NCI-H510A (cell line): ENCODE measurements around the gene CIB4.

Source experiments
- DNase-seq: peaks from one replicate; lab custom pipeline; 2025; lab: John Stamatoyannopoulos, UW

CIB4 gene

DNA sequence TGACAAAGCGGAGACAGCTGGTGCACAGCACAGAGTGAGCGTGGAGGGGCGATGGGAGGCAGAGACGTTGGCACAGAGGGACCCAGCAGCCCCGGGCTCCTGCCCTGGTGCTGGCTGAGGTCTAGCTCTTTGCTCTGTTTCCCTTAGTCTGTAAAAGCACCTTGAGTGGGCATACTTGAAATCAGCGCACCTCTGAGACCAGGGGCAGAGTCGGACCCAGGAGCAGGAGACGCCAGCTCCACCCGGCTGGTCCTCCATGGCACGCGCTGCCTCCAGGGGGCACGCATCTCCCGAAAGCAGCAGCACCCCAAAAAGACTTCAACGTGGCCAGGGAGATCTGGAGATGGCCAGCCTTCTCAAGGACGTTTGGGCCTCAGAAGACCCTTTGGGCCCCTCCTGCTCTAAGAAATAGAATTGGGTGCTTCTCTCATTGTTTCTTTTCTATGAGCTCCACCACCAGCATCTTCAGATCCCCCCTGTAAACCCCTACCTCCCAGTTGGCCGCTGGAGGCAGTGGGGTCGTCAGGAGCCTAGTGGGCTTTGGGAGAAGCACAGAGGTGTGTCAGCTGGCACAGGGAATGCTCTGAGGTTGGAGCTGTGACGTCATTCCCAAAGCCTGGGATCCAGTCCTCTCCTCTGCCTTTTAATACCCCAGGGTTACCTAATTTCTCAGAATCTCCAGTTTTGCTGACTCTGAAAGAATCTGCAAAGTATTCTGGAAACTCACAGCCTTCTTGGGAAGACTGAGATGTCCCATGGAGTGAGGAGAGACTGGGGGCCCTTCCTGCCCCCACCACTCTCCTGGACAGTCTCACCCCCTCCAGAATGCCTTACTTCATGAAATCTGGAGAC lies 58.9 kb downstream of the CIB4 start:
- DNase-seq, result no peak

- DNase-seq, result no peak
Observed at GRCh38 chr2:26581266-26581990, 59.7 kb downstream of the CIB4 start.

DNA sequence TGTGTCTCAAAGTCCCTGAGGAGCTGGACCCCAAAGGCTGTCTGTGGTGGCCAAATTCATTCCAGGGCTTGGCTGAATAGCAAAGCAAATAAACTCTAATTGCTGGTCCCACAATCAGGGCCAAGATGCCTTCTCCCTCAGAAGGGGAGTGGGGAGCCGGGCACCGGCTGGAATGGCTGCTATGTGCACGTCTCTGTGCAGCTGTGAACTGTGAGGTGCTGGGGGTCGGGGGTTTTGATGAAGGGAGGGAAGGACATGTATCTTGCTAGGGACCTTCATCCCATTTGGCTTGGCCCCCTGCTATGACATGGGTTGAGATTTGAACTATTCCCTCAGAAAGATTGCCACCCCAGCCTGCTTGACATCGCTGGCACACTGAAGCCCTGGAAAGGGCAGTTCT lies 60.4 kb downstream of the CIB4 start:
- no peak for DNase-seq

- DNase-seq, result no peak
Observed at GRCh38 chr2:26580151-26580550, 61.0 kb downstream of the CIB4 start.

DNA sequence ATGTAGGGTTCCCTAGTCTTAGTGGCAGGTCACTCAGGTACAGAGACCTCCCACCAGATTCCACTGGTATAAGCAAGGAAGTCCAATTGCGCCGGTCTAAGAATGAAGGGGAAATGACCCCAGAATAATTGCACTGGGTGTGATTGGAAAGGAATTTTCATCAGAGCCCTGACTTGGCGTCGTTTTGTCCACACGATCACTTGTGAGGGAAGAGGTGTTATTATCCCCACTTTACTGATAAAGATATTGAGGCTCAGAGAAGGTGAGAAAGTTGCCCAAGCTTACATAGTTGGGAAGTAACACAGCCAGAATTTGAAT lies 61.5 kb downstream of the CIB4 start:
- DNase-seq, result no peak

DNA sequence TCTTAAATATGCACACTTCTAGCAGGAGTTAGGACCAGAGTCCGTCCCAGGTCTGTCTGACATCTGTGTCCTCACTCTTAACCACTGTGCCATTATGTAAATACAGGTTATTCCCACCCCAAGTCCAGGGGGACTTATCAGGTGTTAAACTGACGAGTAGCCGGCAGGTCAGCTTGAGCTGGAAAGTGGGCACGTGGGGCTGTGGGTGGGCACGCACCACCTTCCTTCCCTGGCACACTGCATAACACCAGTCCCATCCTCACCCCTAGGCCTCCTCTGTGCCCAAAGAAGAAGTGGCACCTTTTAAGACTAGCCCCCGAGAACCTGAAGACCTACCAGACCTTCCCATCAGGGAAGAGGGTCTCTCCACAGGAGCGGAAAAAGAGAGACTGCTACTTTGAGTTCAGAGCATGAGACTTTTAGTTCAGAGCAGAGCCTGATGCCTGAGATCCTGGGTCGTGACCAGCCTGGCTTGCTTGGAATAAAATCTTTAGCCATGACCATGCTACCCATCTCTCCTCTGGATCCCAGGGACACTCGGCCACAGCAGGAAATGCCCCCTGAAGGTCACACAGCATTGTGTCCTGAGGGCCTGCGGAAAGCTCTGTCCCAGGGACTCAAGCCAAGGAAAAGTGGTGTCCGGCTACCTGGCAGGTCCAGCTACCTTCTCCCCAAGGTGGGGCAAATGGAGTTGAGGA lies 62.0 kb downstream of the CIB4 start:
- DNase-seq, result no peak

DNA sequence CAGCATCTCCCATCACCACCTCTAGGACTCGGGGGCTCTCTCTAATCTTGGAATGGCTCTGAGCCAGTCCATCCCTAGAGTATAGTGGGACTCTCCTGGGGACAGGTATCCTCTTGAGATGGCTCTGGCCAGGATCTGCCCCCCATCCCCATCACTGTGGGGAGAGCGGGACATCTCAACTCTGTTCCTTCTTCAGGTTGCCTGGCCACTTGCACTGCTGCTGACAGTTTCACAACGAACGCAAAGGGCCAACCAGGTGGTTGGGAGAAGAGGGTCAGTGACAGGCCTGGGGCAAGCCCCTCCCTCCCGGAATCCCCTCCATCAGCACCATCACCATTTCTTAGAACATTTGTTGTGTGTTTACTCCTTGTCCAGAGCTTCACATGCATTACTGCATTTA lies 62.6 kb downstream of the CIB4 start:
- no peak for DNase-seq

- DNase-seq, result no peak
Observed at GRCh38 chr2:26578113-26578458, 63.1 kb downstream of the CIB4 start.

- peak; percentile 27 for DNase-seq
Observed at GRCh38 chr2:26577442-26578112, 63.6 kb downstream of the CIB4 start.

DNA sequence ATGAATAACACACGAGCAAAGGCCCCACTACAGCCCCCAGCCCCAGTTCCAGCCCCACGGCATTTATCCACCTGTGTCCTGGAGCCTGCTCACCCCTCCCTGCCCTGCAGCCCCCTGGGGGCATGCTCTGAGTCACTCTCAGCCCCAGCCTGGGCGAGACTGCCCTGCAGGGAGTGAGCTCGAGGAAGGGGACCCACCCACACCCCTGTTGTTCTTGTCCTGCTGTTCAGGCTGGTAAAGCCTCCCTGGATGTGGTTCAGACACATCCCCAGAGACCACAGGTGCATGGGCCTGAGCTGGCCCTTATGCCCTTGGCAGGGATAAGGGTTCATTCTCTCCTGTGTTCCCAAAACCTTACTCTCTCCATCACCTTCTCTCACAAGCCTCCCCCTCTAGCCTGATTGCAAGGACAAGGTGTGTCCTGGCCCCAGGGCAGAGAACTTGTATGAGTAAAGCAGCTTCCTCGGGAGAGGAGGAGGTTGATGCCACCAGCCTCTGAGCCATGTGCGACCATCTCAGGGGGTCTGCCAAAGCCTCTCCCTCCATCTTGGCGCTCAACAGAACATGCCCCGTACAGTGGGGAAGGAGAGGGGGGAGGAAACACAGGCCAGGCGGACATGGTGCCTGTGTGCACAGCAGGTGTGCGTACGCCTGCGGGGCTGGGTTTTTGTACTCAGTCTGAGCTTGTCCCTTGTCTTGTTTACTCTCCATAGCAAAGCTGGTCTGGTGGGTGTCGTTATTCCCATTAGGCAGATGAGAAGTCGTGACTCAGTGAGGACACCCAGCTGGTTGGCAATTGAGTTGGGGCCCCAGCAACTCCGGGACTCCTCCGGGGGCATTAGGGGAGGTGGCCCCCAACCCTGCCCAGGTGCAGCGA lies 64.4 kb downstream of the CIB4 start:
- peak; percentile 18 for DNase-seq

DNA sequence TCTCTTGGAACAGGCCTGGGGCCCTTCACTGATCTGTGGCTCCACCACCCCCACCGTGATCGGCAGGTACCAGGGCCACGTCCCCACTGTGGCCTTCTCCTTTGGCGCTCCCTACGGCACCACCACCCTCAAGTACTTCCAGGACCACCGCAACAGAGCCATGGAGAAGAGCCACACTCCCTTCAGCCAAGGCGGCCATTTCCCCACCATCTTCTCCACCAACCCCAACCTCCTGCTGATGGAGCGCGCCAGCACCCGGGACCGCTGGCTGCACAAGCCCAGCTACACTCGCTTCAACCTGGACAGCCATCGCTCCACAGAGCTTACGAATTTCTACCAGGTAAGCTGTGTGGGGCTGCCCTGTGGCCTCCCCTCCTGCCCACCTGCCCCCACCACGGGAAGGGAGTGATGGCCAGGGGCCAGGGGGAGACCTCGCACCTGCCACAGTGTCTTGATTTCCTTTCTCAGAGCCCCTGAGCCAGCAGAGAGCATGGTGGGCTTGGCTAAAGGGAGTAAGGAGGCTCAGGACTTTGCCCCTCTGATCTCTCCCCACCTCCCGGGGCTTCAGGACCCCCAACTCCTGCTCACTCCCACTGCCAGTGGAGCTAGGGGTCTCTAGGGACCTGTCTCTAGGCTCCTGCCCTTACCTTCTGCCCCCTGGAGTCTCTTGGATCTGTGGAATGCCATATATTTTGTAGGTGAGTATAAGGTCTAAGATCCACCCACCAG lies 65.2 kb downstream of the CIB4 start:
- DNase-seq, result no peak

DNA sequence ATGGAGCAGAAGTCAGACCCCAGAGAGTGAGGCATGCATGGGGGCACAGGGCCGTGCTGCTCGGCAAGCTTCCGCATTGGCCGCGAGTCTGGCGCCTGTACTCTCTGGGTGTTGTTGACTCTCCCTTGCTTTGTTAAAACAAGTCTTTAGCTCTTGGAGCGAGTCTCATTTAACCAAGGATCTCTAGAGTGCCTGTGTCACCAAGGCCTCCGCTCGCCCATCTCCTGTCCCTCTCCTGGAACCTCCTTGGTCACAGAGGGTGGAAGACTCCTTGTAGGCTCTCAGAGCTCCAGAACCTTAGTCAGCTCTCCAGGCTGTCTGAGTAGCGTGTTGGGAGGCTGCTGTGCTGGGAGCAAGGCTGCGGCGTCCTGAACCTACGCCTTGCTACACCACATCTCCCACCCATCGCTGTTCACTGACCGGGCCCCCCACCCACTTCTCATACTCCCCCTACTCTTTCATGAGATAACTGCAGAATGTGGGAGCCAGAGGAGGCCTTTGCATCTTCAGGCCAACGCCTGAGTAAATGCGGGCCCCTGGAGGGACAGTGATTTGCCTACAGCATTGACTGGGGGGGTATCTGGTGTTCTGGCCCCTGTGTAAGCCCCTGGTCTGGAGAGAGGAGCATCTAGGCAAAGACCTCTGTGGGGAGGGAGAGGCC lies 66.1 kb downstream of the CIB4 start:
- DNase-seq, result no peak

DNA sequence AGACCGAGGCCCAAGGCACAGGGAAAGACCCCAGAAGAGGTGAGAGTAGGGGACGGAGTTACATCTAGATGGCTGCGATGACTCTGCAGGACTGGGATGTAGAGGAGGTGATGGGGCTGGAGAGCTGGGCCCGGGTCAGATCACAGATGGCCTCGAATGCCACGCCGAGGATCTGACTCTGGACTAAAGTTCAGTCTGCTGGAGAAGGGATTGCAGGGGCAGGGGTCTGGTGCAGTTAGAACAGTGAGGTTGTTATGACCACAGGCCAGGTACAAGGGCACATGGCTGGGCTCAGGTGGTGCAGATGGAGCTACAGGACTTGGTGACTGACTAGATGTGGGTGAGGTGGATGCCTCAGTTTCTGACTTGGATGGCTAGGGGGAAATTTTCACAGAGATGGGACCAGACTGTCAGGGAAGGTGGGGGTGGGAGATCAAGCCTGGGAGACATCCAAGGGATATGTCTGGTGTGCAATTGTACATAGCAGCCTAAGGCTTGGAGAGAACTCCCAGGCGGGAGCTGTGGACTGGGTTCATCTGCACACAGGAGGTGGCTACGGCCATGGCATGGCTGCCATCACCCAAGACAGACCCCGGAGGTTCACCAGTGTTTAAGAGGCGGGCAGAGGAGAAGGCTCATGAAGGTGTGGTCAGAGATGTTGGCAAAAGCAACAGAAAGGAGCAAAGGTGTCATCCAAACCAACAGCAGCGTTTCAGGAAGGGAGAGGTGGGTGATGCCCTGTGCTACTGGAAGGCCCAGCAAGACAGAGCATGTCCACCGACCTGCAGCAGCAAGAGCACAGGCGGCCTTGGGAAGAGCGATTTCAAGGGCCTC lies 66.9 kb downstream of the CIB4 start:
- DNase-seq, result no peak

GRCh38 chr2:26573241-26573925 lies 67.8 kb downstream of the CIB4 start:
- no peak for DNase-seq

- DNase-seq, result no peak
Observed at GRCh38 chr2:26572591-26572990, 68.6 kb downstream of the CIB4 start.

DNA sequence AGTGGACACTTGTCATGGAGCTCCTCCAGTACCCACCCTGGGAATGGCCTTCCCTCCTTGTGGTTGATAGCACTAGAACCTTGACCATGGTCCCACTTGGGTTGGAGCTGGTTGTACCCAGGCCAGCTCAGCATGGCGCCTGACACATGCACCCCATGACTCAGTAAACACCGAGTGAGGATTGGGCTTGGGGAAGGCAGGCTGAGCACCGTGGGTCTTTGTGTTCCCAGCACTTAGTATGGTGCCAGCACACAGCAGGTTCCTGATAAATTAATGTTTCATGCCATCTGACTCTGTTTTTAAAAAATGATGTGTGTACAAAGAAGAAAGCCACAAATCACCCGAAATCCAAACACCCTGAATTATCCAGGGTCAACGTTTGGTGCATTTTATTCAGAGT lies 69.8 kb downstream of the CIB4 start:
- DNase-seq, result no peak

- no peak for DNase-seq
Observed at GRCh38 chr2:26570083-26570430, 71.1 kb downstream of the CIB4 start.

DNA sequence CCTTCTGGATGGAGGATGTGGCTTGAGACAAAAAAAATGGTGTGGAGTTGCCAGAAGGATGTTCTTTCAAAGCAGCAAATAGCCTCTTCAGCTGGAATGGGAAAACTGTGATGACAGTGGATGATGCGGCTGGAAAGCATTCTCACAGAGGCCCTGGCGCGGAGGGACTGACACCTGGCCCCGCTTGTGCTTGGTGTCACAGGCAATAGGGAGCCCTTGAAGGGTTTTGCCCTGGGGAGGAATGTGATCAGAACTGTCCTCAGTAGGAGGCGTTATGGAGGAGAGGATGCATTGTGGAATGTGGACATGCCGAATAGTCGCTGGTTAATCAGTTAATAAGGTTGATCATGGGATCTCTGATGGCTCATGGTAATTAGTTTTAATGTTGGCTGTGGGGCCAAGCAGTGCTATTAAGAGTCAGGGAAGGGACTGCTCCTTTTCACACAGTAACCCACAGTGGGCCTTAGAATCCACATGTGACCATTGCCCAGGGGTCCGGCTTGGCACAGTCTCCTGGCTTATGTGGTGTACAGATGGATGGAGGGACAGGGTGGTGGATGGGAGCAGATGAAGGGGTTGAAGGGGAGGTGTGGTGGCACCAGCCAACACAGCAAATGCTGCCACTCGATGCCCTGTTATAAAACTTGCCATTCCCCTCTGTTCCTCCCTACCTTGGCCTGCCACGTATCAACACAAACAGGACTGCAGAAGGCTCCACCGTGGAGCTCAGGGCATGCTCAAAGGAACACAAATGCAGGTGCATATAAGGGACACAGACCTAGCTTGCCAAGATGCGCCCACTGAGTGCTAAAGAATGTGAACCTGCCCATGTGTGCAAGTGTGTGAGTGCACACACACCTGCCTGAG lies 71.7 kb downstream of the CIB4 start:
- DNase-seq, result no peak
